Caki2 (cell line): ENCODE measurements around the gene ABCC4. TPM values are rescaled to one million over a fixed set of nuclear protein-coding genes. Genes with fewer than 3 reads are reported as not detected.

Experiments
- DNase-seq: peaks from one replicate; pipeline ENCODE4 v3.0.0-alpha.2; 2015; ENCODE audit warnings: low read depth
- in situ Hi-C: cut with HindIII; loops from 2 replicates; pipeline ENCODE4 v1.10.0; 2016; ENCODE audit warnings: low sequenced_read_pairs, low pct_unique_long_range_greater_than_20kb, mixed read lengths
- total RNA-seq: library from RNA; depleted of rRNA; stranded (reverse); fragments of >200 nt; shearing (Covaris generic); gene quantifications from 2 replicates; pipeline ENCODE4 v1.2.3, GENCODE V29; 2014; ENCODE audit warnings: low replicate concordance

Gene ABCC4
- total RNA-seq, 1 experiment from 2014 or later = 21.6 TPM

- DNase-seq = no peak
- in situ Hi-C loops = no loop called here
Measured at GRCh38 chr13:95151942-95152587, 149.2 kb downstream of the ABCC4 start.

DNA sequence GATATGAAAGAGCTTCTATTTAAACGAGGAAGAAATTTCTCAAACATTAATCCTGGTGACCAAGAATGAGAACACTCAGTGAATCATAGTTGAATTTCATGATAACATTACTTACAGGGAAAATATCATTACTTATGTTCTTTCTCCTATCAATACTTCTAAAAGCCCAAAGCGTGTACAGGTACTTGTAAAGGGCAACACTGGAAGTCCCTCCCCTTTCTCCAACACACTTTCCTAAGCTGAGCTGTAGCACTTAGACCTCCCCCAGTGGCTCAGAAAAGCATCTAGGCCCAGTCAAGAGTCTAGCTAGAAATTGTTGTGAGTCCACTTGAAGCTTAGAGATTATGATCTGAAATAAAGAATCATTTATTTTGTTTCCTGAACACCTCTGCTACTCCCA is 150.7 kb downstream of the ABCC4 start:
- no peak for DNase-seq
- in situ Hi-C loops = no loop called here

GRCh38 chr13:95146486-95146885 is 154.8 kb downstream of the ABCC4 start:
- in situ Hi-C loops = no loop called here
- no peak for DNase-seq

DNA sequence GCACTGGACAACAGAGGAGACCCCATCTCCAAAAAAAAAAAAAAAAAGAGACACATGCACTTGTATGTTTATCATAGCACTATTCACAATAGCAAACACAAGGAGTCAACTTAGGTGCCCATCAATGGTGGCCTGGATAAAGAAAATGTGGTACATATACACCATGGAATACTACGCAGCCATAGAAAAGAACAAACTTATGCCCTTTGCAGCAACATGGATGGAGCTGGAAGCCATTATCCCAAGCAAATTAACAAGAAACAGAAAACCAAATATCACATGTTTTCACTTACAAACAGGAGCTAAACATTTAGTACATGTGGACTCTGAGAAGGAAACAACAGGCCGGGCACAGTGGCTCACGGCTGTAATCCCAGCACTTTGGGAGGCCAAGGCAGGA is 155.7 kb downstream of the ABCC4 start:
- in situ Hi-C loops = no loop called here
- DNase-seq = no peak

DNA sequence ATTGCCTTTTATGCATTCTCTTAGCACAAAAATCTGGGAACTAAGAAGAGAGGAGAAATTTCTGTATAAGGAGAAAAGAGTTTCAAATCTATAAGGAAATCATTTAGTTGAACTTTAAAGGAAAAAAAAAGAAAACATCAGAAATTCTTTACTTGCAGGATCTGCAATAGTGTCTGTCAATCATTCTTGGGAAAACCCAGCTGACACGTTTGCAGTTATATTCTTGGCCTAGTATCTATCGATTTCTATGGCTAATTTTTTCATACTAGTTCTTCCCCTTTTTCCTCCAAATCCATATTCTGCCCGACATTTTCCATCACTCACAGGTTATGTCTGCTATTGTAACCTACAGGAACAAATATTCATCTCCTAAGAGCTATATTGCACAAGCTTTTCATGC is 160.7 kb downstream of the ABCC4 start:
- DNase-seq = no peak
- in situ Hi-C loops = no loop called here

DNA sequence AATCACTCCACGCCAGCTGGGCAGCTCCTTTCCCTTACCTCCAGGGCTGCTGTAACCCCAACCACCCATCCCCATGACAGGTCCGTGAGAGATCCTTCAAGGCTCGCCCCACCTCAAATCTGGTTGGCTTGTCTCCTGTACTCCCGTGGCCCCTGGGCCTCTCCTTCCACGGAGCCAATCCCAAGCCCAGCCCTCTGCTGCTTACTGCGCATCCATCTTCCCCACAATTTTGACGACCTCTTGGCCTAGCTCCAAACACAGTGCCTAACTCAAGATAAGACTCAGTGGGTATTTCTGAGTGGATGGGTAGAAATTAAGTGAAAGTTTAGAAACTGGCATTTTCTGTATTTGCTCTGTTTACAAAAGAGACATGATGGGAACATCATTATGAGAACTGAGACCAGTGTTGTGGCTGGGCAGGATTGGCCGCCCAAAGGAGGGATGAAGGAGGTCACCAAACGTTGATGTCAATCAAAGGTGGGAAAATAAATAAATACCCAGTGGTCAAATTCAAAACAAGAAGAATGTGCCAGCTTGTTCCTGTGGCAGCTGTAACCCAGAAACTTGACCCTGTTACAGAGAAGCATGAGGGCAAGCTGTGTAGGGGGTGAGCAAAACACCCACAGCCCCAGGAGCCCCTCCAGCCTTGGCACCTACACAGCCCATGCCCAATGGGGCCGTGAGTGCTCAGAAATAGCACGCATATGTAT is 162.2 kb downstream of the ABCC4 start:
- in situ Hi-C loops = no loop called here
- no peak for DNase-seq

DNA sequence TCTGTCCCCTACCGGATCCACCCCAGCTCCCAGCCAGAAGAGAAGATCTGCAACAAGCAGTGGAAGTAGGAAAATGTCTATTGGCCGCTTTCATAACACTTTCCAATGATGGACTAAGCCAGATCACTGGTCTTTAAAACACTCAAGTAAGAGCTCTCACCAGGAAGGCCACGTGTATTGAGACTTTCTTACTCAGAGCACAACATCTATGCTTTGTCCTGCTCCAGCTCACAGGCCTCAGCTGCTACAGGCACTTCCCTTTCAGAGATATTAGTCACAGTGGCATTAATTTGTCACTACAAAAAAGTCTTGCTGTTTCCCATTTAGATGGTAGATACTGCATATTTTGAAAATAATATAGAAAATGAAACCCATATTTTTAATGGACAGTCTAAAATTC is 164.2 kb downstream of the ABCC4 start:
- in situ Hi-C loops = no loop called here
- no peak for DNase-seq

GRCh38 chr13:95136638-95137037 is 164.6 kb downstream of the ABCC4 start:
- no peak for DNase-seq
- in situ Hi-C loops = no loop called here

- in situ Hi-C loops = no loop called here
- no peak for DNase-seq
Measured at GRCh38 chr13:95133498-95133897, 167.8 kb downstream of the ABCC4 start.

DNA sequence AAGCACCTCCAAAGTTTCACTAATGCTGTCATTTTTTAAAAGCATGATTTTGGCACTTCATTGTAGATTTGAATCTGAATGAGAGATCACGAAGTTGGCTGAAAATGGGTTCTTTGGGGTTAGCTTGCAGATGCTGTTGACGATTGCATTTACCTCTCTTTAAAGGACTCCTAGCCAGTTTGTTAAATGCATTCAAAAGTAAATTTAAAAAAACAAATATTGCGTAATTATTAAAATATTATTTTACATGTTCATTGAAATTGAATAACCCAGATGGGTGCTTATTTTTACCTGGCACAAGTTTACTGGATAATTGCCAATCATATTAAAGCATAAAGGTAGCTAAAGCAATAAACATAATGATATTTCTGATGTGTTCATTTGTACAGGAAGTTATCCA is 172.2 kb downstream of the ABCC4 start:
- no peak for DNase-seq
- in situ Hi-C loops = no loop called here

GRCh38 chr13:95128045-95128643 is 173.1 kb downstream of the ABCC4 start:
- in situ Hi-C loops = no loop called here
- peak; percentile 71 for DNase-seq

DNA sequence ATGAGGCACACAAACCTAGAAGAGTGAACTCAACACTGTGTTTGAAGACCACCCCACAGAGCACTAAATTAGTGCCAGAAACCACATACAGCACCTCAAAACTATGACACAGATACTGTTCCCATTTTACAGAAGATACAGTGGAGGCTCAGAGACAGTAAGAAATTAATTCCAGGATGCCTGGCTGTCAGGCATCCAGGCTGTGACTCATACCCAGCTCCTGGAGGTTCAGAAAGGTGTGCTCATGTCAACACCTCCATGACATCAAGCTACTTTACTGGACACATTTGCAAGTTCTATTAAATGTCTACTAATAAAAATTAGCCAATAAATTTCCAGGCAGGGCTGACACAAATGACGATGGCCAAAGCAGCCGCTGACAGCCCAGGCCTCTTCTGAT is 176.3 kb downstream of the ABCC4 start:
- no peak for DNase-seq
- in situ Hi-C loops = no loop called here

DNA sequence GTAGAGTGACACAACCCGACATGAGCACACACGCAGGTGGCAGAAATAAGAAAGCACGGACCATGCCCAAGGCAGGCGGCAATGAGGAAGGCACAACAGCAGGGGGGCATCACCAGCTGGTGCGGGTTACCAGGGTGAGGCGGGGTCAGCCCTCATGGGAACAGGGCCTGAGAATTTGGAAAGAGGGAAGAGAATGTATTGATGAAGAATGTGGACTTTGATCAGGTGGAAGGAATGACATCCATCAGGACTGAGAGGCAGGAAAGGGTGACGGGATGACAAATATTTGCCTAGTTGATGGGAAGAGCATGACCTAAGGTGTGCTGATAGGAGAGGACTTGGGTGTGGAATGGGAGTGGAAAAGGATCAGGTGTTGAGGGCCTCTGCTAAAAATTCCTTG is 177.5 kb downstream of the ABCC4 start:
- no peak for DNase-seq
- in situ Hi-C loops = no loop called here

DNA sequence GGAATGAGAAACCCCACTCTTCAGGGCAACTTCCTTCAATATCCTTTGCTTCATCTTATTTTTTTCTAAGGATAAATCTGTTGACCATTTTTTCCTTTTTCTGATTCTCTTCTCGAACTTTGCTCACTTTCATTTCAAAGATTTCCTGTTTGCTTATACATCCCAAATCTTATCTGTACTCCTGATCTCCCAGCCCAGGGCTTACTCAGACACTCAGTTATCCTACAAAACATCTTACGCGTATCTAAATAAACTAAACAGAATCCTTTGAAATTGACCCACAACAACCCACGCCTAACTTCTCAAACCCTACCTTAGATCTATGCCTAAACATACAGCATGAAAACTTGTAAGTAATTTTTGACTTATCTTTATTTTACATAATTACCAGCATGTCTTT is 179.2 kb downstream of the ABCC4 start:
- in situ Hi-C loops = no loop called here
- no peak for DNase-seq

DNA sequence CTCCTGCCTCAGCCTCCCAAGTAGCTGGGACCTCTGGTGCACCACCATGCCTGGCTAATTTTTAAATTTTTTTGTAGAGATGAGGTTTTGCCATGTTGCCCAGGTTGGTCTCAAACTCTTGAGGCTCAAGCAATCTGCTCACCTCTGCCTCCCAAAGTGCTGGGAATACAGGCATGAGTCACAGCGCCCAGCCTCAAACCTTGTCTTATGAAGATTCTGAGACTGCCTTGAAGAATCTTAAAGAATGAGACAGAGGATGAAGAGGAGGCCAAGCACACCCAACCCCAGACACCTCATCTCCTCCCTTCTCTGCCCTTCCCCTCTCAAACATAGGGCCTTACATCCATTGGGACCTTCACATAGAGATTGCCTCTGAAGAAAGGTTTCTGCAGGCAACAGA is 179.7 kb downstream of the ABCC4 start:
- no peak for DNase-seq
- in situ Hi-C loops = no loop called here

GRCh38 chr13:95120650-95121049 is 180.6 kb downstream of the ABCC4 start:
- in situ Hi-C loops = no loop called here

DNA sequence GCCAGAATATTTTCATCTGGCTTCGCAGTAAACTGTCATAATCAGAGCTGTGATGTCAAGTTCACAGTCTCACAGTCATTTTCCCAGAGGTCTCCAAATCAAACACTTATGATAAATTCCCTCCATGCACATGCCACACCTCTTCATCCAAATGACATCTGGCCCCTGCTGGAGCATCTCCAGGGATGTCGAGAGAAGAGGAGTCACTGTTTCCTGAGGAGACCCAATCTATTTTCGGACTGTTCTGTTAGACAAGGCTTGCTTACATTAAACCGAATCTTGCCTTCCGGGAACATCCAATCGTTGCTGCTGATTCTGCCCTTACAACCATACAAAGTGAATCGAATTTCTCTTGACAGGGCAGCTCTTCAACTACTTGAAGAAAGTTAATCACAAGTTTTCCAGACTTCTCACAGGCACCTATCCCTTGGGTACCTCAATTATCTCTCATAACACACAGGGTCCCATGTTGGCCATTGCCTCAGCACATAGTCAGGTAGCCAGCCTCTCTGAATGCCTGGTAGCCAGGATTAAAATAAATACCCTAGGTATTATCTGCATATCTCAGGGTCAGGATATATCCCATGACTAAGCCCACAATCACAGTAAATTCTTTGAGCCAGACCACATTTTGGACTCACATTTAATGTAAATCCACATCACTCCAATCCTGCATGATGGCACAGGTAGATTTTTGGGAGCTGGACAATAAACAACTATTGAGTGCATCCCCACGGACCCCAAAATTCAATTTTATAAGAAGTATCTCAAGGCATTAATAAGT is 182.5 kb downstream of the ABCC4 start:
- in situ Hi-C loops = no loop called here
- no peak for DNase-seq

More at GRCh38 chr13:95120650-95121049, 180.6 kb downstream of the ABCC4 start:
- DNase-seq = no peak

DNA sequence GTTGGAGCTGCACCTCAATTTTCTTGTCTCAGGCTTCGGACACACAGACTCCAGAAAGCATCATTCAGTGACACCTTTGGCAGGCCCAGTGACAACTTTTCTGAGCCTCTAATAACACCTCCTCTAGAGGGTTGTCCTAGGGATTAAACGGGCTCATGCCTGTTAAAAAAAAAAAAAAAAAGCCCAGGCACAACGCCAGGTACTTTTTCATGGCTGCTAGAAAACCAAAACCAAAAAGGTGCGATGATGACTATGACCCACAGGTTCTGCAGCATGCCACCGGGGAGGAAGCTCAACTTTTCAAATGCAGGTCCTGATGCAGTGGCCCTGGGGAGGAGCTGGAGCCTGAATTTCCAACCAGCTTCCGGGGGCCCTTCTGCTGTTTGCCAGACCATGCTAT is 184.2 kb downstream of the ABCC4 start:
- in situ Hi-C loops = no loop called here

DNA sequence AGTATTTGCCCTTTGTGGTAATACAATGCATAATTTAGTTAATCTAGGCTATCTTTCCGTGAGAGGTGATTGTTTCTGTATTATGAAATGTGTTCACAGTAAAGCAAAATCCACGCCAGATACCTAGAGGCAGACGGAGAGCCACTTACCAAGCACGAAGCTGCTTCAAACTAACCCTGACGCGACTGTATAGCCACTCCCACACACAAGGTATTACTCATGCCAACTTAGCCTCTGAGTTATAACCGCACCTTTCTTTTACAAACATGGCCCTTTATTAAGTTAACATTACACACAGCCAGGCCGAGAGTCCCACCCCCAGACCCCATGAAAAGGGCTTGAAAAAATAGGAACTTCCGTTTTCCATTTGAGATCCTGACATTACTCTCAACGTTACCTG is 185.7 kb downstream of the ABCC4 start:
- peak; percentile 72 for DNase-seq
- in situ Hi-C loops = no loop called here

More for the DNA sequence above, 184.2 kb downstream of the ABCC4 start:
- DNase-seq = peak; percentile 58
